Activated naive CD8-positive, alpha-beta T cell treated with anti-CD3 and anti-CD28 coated beads, Interleukin-2, amount 50 U/mL, for 24 hours (primary cell): Measurements from ENCODE around the gene SYCP2.
"Not testable (repeated sequence)": the region's sequence is repeated elsewhere in the genome, so short reads cannot be mapped to it uniquely, and the experiment has no call there.

Experiments
- ATAC-seq: fragments of 150-1000 bp; cut with Tn5 transposase; one replicate; pipeline ENCODE4 v1.10.0; 2021
- DNase-seq: peaks from one replicate; pipeline ENCODE4 v3.0.0; 2021
- H3K27ac Mint-ChIP-seq: one replicate; pipeline ENCODE4 v1.8.0; 2021; ENCODE audit warnings: mild to moderate bottlenecking, mixed read lengths
- H3K27me3 Mint-ChIP-seq: one replicate; pipeline ENCODE4 v1.8.0; 2021; ENCODE audit warnings: mixed read lengths
- H3K36me3 Mint-ChIP-seq: one replicate; pipeline ENCODE4 v1.8.0; 2021; ENCODE audit warnings: low read depth, mixed read lengths
- H3K4me1 Mint-ChIP-seq: one replicate; pipeline ENCODE4 v1.8.0; 2021; ENCODE audit warnings: mixed read lengths
- H3K4me3 Mint-ChIP-seq: one replicate; pipeline ENCODE4 v1.8.0; 2021; ENCODE audit warnings: mild to moderate bottlenecking, moderate library complexity, mixed read lengths
- H3K9me3 Mint-ChIP-seq: one replicate; pipeline ENCODE4 v1.8.0; 2021; ENCODE audit warnings: mixed read lengths

SYCP2 gene

GRCh38 chr20:59895908-59896307 lies 37.5 kb downstream of the SYCP2 start:
- no peak for ATAC-seq
- Mint-ChIP-seq H3K4me1 (peaks cover 5% of the 10 kb centered on the region), H3K27me3 (peaks cover 2% of the 10 kb centered on the region), H3K27ac (no peak overlapping the region), H3K36me3 (peaks cover 4% of the 10 kb centered on the region), H3K9me3 (no peaks in the 10 kb centered on the region), H3K4me3 (no peak overlapping the region)
- DNase-seq = no peak

DNA sequence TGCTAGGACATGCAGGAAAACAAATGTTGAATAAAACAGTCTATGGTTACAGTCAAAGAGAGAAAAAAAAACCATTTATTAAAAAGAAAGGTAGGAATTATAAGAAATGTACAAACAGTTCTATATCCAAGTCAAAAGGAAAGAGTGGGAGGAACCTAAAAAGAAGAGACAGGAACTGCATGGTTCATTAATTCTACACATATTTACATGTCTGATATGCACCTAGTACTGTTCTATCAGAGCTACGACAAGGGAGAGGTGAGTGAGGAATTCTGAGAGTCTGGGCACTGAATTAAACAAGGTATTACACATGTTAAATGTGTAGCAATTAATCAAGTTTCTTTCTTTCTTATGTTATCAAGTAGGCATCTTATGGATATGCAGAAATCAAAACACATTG lies 41.9 kb downstream of the SYCP2 start:
- Mint-ChIP-seq H3K27me3 (no peaks in the 10 kb centered on the region), H3K9me3 (no peaks in the 10 kb centered on the region), H3K36me3 (peaks cover 2% of the 10 kb centered on the region), H3K4me3 (no peak overlapping the region), H3K27ac (no peak overlapping the region), H3K4me1 (peaks cover 5% of the 10 kb centered on the region)
- DNase-seq (no peak), ATAC-seq (no peak)

GRCh38 chr20:59890035-59890434 lies 43.4 kb downstream of the SYCP2 start:
- not testable (repeated sequence) for H3K9me3 Mint-ChIP-seq, DNase-seq, H3K4me1 Mint-ChIP-seq, H3K36me3 Mint-ChIP-seq, H3K27ac Mint-ChIP-seq, H3K4me3 Mint-ChIP-seq, ATAC-seq, H3K27me3 Mint-ChIP-seq

GRCh38 chr20:59888050-59888449 lies 45.4 kb downstream of the SYCP2 start:
- no peak overlapping the region for H3K4me3 Mint-ChIP-seq
- DNase-seq = no peak
- no peaks in the 10 kb centered on the region for H3K9me3 Mint-ChIP-seq
- H3K4me1 Mint-ChIP-seq = peaks cover 5% of the 10 kb centered on the region
- H3K27ac Mint-ChIP-seq = no peak overlapping the region
- no peaks in the 10 kb centered on the region for H3K27me3 Mint-ChIP-seq
- ATAC-seq = no peak
- H3K36me3 Mint-ChIP-seq = peaks cover 2% of the 10 kb centered on the region

DNA sequence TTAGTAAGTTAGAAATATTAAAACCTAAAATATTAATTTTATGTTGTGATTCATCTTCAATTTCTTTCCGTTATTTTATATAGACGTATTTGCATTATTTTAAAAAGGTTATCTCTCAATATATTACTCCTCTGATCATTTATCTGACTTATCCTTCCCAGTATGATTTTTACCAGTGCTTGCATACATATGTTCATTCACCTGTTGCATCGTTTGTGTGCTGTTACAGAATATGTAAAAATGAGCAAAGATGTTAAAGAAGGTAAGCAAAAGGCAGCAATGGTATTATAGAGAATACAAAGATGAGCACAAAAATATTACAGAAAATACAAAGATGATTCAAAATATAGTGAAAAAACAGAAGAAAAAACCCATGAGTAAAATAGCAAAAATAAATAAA lies 48.9 kb downstream of the SYCP2 start:
- ATAC-seq (no peak), DNase-seq (no peak)
- Mint-ChIP-seq H3K4me3 (no peak overlapping the region), H3K27me3 (no peaks in the 10 kb centered on the region), H3K4me1 (no peaks in the 10 kb centered on the region), H3K27ac (no peak overlapping the region), H3K36me3 (no peaks in the 10 kb centered on the region), H3K9me3 (no peaks in the 10 kb centered on the region)

GRCh38 chr20:59880198-59880597 lies 53.2 kb downstream of the SYCP2 start:
- Mint-ChIP-seq H3K36me3 (no peaks in the 10 kb centered on the region), H3K4me1 (no peaks in the 10 kb centered on the region), H3K27me3 (no peaks in the 10 kb centered on the region), H3K27ac (no peak overlapping the region), H3K9me3 (no peaks in the 10 kb centered on the region), H3K4me3 (no peak overlapping the region)
- no peak for ATAC-seq
- DNase-seq = no peak

GRCh38 chr20:59873409-59873808 lies 60.0 kb downstream of the SYCP2 start:
- no peaks in the 10 kb centered on the region for H3K27me3 Mint-ChIP-seq
- DNase-seq (no peak), ATAC-seq (no peak)
- no peaks in the 10 kb centered on the region for H3K4me1 Mint-ChIP-seq
- H3K4me3 Mint-ChIP-seq = no peak overlapping the region
- H3K27ac Mint-ChIP-seq = no peak overlapping the region
- H3K9me3 Mint-ChIP-seq = no peaks in the 10 kb centered on the region
- H3K36me3 Mint-ChIP-seq = no peaks in the 10 kb centered on the region

DNA sequence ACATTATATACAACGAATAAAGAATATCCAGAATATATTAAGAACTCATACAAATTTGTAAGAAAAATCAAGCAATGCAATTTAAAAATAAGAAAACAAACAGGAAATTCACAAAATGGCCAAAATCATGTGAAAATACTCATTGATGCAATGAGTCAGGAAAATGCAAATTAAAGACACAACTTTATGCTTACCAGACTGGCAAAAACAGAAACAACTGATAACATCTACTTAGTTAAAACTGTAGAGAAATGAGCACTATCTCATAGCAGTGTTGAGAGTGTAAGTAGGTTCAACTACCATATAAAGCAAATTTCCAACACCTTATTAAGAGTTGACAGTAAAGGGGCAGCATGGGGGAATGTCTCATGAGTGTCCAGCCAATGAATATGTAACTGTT lies 62.3 kb downstream of the SYCP2 start:
- Mint-ChIP-seq H3K9me3 (no peaks in the 10 kb centered on the region), H3K4me3 (no peak overlapping the region), H3K27ac (no peak overlapping the region), H3K4me1 (no peaks in the 10 kb centered on the region), H3K27me3 (no peaks in the 10 kb centered on the region), H3K36me3 (no peaks in the 10 kb centered on the region)
- DNase-seq = no peak
- ATAC-seq = no peak

DNA sequence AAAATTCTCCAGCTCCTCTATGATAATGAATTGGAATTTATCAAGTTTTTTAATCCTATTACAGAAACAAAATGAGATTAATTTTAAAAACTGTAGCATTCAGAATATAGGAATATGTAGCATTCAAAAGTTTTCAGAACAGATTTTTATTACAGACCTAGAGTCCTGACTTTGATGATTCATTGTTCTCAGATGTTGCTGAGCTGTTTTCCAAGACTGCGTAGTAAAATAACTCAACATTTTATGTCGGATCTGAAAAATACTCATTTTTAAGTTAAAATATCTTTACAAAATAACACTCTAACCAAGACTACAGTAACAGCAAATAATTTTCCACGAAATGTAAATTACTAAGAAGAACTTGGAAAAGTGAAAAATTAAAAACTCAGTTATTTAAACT lies 67.1 kb downstream of the SYCP2 start:
- no peaks in the 10 kb centered on the region for H3K36me3 Mint-ChIP-seq
- H3K9me3 Mint-ChIP-seq = no peaks in the 10 kb centered on the region
- no peaks in the 10 kb centered on the region for H3K27me3 Mint-ChIP-seq
- H3K4me1 Mint-ChIP-seq = no peaks in the 10 kb centered on the region
- no peak overlapping the region for H3K27ac Mint-ChIP-seq
- no peak overlapping the region for H3K4me3 Mint-ChIP-seq
- DNase-seq (no peak), ATAC-seq (no peak)

DNA sequence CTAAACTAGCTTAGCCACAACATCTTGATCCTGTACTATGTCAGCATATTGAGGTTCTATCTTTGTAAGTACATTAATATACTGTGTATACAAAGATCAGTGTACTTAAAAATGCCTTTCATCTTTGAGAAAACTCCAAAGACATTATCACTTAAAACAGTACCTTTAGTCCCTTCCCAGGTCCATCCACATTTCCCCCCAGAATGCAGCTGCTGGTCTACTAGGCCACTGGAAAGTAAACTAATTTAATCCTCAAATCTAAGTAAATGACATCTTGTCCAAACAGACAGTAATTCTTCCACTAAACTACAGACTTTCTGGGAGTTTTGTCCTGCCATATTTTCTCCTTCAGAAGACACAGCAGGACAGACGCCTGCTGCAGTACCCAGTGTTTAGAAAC lies 68.7 kb downstream of the SYCP2 start:
- H3K27ac Mint-ChIP-seq = no peak overlapping the region
- H3K4me3 Mint-ChIP-seq = no peak overlapping the region
- ATAC-seq (no peak), DNase-seq (no peak)
- no peaks in the 10 kb centered on the region for H3K4me1 Mint-ChIP-seq
- H3K9me3 Mint-ChIP-seq = no peaks in the 10 kb centered on the region
- H3K27me3 Mint-ChIP-seq = no peaks in the 10 kb centered on the region
- peaks cover 3% of the 10 kb centered on the region for H3K36me3 Mint-ChIP-seq

DNA sequence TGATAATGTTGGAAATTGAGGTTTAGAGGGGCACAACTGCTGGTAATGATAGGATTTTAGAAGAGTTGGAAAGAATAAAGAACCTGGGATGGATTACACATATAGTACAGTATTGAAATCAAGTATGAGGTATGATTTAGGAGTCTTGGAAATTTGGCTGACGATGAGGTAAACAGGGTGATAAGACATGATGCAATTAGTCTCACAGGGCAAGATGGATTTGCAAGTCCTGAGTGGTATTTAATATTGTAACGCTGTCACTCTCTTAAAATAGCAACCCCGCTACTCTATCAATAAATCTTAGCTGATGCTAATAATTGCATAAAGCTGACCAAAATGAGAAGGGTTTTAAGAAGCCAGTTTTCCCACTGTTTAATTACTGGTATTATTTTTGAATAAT lies 70.4 kb downstream of the SYCP2 start:
- DNase-seq = no peak
- Mint-ChIP-seq H3K4me3 (no peak overlapping the region), H3K27ac (no peak overlapping the region), H3K27me3 (no peaks in the 10 kb centered on the region), H3K9me3 (no peaks in the 10 kb centered on the region), H3K36me3 (peaks cover 3% of the 10 kb centered on the region), H3K4me1 (no peaks in the 10 kb centered on the region)
- ATAC-seq = no peak

GRCh38 chr20:59861401-59861800 lies 72.0 kb downstream of the SYCP2 start:
- no peaks in the 10 kb centered on the region for H3K27me3 Mint-ChIP-seq
- no peak overlapping the region for H3K27ac Mint-ChIP-seq
- no peaks in the 10 kb centered on the region for H3K4me1 Mint-ChIP-seq
- no peak overlapping the region for H3K4me3 Mint-ChIP-seq
- peaks cover 4% of the 10 kb centered on the region for H3K9me3 Mint-ChIP-seq
- no peak for ATAC-seq
- H3K36me3 Mint-ChIP-seq = peaks cover 3% of the 10 kb centered on the region
- DNase-seq = no peak

DNA sequence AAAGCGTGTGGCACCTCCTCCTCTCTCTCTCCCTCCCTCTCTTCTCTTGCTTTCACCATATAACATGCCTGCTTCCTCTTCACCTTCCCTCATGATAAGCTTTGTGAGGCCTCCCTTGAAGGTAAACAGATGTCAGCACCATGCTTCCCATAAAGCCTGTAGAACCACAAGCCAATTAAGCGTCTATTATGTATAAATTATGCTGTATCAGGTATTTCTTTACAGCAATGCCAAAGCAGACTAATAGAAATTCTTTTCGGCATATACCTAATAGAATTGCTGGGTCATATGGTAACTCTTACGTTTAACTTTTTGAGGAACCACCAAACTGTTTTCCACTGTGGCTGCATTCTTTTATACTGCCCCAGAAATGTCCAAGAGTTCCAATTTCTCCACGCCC lies 75.0 kb downstream of the SYCP2 start:
- ATAC-seq = no peak
- Mint-ChIP-seq H3K27me3 (no peaks in the 10 kb centered on the region), H3K4me3 (no peak overlapping the region), H3K4me1 (no peaks in the 10 kb centered on the region), H3K36me3 (peaks cover 3% of the 10 kb centered on the region), H3K27ac (no peak overlapping the region), H3K9me3 (peaks cover 4% of the 10 kb centered on the region)
- no peak for DNase-seq

DNA sequence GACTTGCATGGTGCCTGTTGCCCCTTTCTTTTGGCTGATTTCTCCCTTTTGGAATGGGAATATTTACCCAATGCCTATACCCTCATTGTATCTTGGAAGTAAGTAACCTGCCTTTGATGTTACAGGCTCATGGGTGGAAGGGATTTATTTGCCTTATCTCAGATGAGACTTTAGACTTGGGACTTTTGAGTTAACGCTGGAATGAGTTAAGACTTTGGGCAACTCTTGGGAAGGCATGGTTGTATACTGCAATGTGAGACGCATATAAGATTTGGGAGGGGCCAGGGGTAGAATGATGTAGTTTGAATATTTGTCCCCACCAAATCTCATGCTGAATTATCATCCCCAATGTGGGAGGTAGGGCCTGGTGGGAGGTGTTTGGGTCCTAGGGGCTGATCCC lies 75.5 kb downstream of the SYCP2 start:
- Mint-ChIP-seq H3K4me1 (no peaks in the 10 kb centered on the region), H3K4me3 (no peak overlapping the region), H3K27ac (no peak overlapping the region), H3K36me3 (peaks cover 3% of the 10 kb centered on the region), H3K27me3 (no peaks in the 10 kb centered on the region), H3K9me3 (peaks cover 4% of the 10 kb centered on the region)
- no peak for DNase-seq
- ATAC-seq = no peak

DNA sequence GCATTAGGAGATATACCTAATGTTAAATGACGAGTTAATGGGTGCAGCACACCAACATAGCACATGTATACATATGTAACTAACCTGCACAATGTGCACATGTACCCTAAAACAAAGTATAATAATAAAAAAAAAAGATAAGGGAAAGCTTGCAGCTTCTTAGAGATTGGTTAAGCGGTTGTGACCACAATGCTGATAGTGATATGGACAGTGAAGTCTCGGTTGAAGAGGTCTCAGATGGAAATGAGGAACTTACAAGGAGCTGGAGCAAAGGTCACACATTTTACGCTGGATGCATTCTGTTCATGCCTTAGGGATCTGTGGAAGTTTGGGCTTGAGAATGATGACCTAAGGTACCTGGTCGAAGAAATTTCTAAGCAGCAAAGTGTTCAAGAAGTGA lies 76.5 kb downstream of the SYCP2 start:
- not testable (repeated sequence) for ATAC-seq, H3K36me3 Mint-ChIP-seq, H3K9me3 Mint-ChIP-seq, DNase-seq, H3K27ac Mint-ChIP-seq, H3K4me1 Mint-ChIP-seq, H3K27me3 Mint-ChIP-seq, H3K4me3 Mint-ChIP-seq

GRCh38 chr20:59856526-59856925 lies 76.9 kb downstream of the SYCP2 start:
- H3K27me3 Mint-ChIP-seq, DNase-seq, H3K4me1 Mint-ChIP-seq, H3K36me3 Mint-ChIP-seq, H3K4me3 Mint-ChIP-seq, ATAC-seq, H3K9me3 Mint-ChIP-seq, H3K27ac Mint-ChIP-seq: not testable (repeated sequence)
